Measurements from ENCODE around the gene MRPS16. TPM values are rescaled to one million over a fixed set of nuclear protein-coding genes. Genes with fewer than 3 reads are reported as not detected.

MRPS16 gene
- total and polyA plus RNA-seq, 9 of the 15 experiments (the other 6 are each of a cell fraction or from before 2014, with no cell fraction given), result 65.0 to 239 (median 146) TPM

DNA sequence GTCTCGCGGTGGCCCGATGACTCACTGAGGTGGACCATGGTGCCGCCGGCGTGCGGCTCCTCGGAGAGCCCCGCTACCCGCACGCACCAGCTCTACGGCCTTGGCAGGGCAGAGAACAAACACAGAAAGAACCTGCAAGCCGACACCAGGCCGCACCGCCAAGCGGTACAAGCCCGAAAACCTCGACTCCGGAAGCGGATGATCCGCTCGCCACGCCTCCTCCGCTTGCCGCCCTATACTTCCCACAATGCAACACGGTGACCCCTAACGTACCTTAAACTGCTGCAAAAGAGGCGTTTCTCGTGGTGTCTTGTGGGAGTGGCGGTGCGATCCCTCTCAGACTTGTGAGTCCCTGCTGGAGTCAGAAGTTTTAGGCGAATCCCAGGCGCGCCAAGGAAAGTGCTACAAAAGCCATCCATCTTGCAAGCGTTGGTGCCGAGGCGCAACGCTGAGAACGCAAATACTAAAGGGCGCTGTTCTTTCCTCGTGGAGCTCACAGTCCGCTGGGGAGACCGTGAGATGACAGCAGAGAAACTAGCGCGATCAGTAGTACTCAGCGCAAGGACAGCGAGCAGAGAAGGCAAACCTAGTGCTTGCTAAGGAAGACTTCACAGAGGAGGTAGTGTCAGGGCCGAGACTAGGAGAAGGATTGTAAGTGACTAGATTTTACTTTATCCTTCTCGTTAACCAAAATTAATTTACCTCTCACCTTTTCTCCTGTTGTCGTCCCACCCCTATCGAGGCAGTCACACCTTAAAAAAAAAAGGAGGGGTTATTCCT, at the start of gene MRPS16 (continued):
- TF ChIP-seq, protein P1, sequence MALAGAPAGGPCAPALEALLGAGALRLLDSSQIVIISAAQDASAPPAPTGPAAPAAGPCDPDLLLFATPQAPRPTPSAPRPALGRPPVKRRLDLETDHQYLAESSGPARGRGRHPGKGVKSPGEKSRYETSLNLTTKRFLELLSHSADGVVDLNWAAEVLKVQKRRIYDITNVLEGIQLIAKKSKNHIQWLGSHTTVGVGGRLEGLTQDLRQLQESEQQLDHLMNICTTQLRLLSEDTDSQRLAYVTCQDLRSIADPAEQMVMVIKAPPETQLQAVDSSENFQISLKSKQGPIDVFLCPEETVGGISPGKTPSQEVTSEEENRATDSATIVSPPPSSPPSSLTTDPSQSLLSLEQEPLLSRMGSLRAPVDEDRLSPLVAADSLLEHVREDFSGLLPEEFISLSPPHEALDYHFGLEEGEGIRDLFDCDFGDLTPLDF (CRISPR knock-in tag; IDR thresholded peaks at IDR 0.05), result peak; percentile 66; the same call in 1 of the 2 replicates
- TF ChIP-seq CCAR2 (IDR thresholded peaks at IDR 0.05; ENCODE audit: low read depth, low read length) (no peak), RHOXF2B (CRISPR knock-in tag; conservative IDR thresholded peaks at IDR 0.05) (no peak), NR3C1 (CRISPR knock-in tag; IDR thresholded peaks at IDR 0.05) (no peak), STAT5A (IDR thresholded peaks at IDR 0.05; ENCODE audit: borderline replicate concordance, low read length) (peak; percentile 29; the same call in 1 of the 2 replicates), HDAC3 (IDR thresholded peaks at IDR 0.05; ENCODE audit: borderline replicate concordance, partially characterized antibody) (no peak), ATF1 (CRISPR knock-in tag; IDR thresholded peaks at IDR 0.05) (0 out of 2 replicates have a peak, but pooled peaks have one; percentile 7), ATF1 (tag; IDR thresholded peaks at IDR 0.05) (peak; percentile 88), BRCA1 (IDR thresholded peaks at IDR 0.05) (no peak), BRCA1 (CRISPR knock-in tag; IDR thresholded peaks at IDR 0.05) (no peak), ZSCAN32 (CRISPR knock-in tag; IDR thresholded peaks at IDR 0.05) (peak; percentile 50; the same call in 1 of the 2 replicates), ZNF282 (CRISPR knock-in tag; IDR thresholded peaks at IDR 0.05) (no peak), TEAD4 (IDR thresholded peaks at IDR 0.05; ENCODE audit: low read length) (peak; percentile 55; the same call in 1 of the 2 replicates), TEAD4 (CRISPR knock-in tag; IDR thresholded peaks at IDR 0.05; ENCODE audit: borderline replicate concordance) (no peak), HNRNPLL (IDR thresholded peaks at IDR 0.05; ENCODE audit: low read depth, low read length, poor library complexity, severe bottlenecking) (peak; percentile 86), ZNF668 (CRISPR knock-in tag; IDR thresholded peaks at IDR 0.05) (no peak)
- TF ChIP-seq, protein P2, sequence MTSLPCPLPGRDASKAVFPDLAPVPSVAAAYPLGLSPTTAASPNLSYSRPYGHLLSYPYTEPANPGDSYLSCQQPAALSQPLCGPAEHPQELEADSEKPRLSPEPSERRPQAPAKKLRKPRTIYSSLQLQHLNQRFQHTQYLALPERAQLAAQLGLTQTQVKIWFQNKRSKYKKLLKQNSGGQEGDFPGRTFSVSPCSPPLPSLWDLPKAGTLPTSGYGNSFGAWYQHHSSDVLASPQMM (CRISPR knock-in tag; IDR thresholded peaks at IDR 0.05), result no peak
- TF ChIP-seq, protein P3, sequence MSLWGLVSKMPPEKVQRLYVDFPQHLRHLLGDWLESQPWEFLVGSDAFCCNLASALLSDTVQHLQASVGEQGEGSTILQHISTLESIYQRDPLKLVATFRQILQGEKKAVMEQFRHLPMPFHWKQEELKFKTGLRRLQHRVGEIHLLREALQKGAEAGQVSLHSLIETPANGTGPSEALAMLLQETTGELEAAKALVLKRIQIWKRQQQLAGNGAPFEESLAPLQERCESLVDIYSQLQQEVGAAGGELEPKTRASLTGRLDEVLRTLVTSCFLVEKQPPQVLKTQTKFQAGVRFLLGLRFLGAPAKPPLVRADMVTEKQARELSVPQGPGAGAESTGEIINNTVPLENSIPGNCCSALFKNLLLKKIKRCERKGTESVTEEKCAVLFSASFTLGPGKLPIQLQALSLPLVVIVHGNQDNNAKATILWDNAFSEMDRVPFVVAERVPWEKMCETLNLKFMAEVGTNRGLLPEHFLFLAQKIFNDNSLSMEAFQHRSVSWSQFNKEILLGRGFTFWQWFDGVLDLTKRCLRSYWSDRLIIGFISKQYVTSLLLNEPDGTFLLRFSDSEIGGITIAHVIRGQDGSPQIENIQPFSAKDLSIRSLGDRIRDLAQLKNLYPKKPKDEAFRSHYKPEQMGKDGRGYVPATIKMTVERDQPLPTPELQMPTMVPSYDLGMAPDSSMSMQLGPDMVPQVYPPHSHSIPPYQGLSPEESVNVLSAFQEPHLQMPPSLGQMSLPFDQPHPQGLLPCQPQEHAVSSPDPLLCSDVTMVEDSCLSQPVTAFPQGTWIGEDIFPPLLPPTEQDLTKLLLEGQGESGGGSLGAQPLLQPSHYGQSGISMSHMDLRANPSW (CRISPR knock-in tag; IDR thresholded peaks at IDR 0.05), result peak; percentile 55; the same call in 1 of the 2 replicates
- TF ChIP-seq, protein P4, sequence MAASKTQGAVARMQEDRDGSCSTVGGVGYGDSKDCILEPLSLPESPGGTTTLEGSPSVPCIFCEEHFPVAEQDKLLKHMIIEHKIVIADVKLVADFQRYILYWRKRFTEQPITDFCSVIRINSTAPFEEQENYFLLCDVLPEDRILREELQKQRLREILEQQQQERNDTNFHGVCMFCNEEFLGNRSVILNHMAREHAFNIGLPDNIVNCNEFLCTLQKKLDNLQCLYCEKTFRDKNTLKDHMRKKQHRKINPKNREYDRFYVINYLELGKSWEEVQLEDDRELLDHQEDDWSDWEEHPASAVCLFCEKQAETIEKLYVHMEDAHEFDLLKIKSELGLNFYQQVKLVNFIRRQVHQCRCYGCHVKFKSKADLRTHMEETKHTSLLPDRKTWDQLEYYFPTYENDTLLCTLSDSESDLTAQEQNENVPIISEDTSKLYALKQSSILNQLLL (CRISPR knock-in tag; IDR thresholded peaks at IDR 0.05; ENCODE audit: borderline replicate concordance), result no peak
- TF ChIP-seq, protein P5, sequence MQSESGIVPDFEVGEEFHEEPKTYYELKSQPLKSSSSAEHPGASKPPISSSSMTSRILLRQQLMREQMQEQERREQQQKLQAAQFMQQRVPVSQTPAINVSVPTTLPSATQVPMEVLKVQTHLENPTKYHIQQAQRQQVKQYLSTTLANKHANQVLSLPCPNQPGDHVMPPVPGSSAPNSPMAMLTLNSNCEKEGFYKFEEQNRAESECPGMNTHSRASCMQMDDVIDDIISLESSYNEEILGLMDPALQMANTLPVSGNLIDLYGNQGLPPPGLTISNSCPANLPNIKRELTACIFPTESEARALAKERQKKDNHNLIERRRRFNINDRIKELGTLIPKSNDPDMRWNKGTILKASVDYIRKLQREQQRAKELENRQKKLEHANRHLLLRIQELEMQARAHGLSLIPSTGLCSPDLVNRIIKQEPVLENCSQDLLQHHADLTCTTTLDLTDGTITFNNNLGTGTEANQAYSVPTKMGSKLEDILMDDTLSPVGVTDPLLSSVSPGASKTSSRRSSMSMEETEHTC (IDR thresholded peaks at IDR 0.05), result peak; percentile 42; the same call in 1 of the 2 replicates
